HFFc6 (cell line): ENCODE data around the gene PLXNB1. TPM values are rescaled to one million over a fixed set of nuclear protein-coding genes. Genes with fewer than 3 reads are reported as not detected.

Source experiments
- DNase-seq: peaks from one replicate; pipeline ENCODE4 v3.0.0-alpha.2; 2018
- H3K27ac Mint-ChIP-seq: 2 replicates; pipeline ENCODE4 v1.8.0; 2020; ENCODE audit warnings: mild to moderate bottlenecking, mixed read lengths
- H3K27me3 Mint-ChIP-seq: 2 replicates; pipeline ENCODE4 v1.8.0; 2021; ENCODE audit warnings: mild to moderate bottlenecking, moderate library complexity, mixed read lengths; ENCODE audit not compliant: insufficient read depth
- H3K36me3 Mint-ChIP-seq: 2 replicates; pipeline ENCODE4 v1.8.0; 2021; ENCODE audit warnings: low read depth, mixed read lengths
- H3K4me1 Mint-ChIP-seq: 2 replicates; pipeline ENCODE4 v1.8.0; 2020; ENCODE audit warnings: low read depth, mixed read lengths
- H3K4me3 Mint-ChIP-seq: 2 replicates; pipeline ENCODE4 v1.8.0; 2020; ENCODE audit warnings: mild to moderate bottlenecking, moderate library complexity, mixed read lengths
- H3K9me3 Mint-ChIP-seq: 2 replicates; pipeline ENCODE4 v1.8.0; 2020; ENCODE audit warnings: mild to moderate bottlenecking, mixed read lengths
- total RNA-seq, 6 experiments: library from RNA; stranded (reverse); fragmentation: NEBNext Ultra II Directional; extraction: Animal tissue kit (Norgen Biotek cat#: 25700); gene quantifications; 2 replicates in 1 of 6; 3 replicates in 5 of 6; pipeline ENCODE4 v1.2.3, GENCODE V29; 2021
- TF ChIP-seq, protein P1 (sequence below): fragments of 200-600 bp; sonication (generic); IDR thresholded peaks from 2 replicates; pipeline ENCODE4 v1.5.0; 2021; ENCODE audit warnings: antibody characterized with exemption, mild to moderate bottlenecking

PLXNB1 gene
- total RNA-seq, 6 experiments from 2014 or later, result 11.1 to 15.5 (median 12.8) TPM

DNA sequence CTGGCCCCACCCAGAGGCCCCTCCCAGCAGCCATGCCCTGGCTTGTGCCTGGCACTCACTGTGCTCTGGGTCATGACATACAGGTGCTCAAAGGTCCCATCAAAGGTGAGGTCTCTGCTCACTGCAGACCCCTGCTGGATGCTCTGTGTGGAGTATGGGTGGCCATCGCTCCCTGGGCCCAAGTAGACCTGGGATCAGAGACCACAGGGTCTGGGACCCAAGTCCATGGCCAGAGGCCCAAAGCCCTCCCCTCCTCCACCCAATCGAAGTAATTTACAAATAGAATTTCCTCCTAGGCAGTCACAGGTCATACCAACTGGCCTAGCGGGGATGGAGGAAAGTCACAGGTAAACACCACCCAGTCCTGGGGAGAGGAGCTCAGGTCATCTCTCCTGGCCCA lies 7.6 kb downstream of the PLXNB1 start:
- H3K27ac Mint-ChIP-seq, result no peak overlapping the region
- peaks cover 12% of the 10 kb centered on the region; the same call in 1 of the 2 replicates for H3K4me1 Mint-ChIP-seq
- H3K27me3 Mint-ChIP-seq, result peaks cover 8% of the 10 kb centered on the region
- H3K9me3 Mint-ChIP-seq, result no peaks in the 10 kb centered on the region
- TF ChIP-seq, protein P1, sequence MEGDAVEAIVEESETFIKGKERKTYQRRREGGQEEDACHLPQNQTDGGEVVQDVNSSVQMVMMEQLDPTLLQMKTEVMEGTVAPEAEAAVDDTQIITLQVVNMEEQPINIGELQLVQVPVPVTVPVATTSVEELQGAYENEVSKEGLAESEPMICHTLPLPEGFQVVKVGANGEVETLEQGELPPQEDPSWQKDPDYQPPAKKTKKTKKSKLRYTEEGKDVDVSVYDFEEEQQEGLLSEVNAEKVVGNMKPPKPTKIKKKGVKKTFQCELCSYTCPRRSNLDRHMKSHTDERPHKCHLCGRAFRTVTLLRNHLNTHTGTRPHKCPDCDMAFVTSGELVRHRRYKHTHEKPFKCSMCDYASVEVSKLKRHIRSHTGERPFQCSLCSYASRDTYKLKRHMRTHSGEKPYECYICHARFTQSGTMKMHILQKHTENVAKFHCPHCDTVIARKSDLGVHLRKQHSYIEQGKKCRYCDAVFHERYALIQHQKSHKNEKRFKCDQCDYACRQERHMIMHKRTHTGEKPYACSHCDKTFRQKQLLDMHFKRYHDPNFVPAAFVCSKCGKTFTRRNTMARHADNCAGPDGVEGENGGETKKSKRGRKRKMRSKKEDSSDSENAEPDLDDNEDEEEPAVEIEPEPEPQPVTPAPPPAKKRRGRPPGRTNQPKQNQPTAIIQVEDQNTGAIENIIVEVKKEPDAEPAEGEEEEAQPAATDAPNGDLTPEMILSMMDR, result no peak; the same call in 1 of the 2 replicates
- no peak for DNase-seq
- no peaks in the 10 kb centered on the region for H3K36me3 Mint-ChIP-seq
- no peak overlapping the region for H3K4me3 Mint-ChIP-seq

DNA sequence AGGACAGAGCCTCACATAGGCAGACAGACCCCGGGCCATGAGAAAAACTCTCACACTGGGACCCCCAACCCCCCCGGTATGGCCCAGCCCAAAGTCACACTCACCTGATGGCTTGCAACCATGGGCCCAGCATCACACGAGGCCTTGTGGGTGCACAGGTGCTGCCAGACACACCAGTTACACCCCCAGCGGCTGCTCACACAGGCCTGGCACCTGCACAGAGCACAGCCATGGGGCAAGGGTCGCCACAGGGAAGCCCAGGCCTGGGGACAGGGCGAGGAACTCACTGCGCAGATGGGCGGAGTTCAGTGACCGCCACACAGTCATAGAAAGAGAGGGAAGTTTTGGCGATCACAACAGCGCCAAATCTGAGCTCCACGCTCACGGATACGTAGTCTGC lies 9.3 kb downstream of the PLXNB1 start:
- Mint-ChIP-seq H3K27ac (peak overlapping the region; percentile 16; the same call in 1 of the 2 replicates), H3K27me3 (peaks cover 8% of the 10 kb centered on the region), H3K9me3 (no peaks in the 10 kb centered on the region), H3K4me3 (no peak overlapping the region), H3K4me1 (0 out of 2 replicates have a peak, but pooled peaks cover 6% of the 10 kb centered on the region), H3K36me3 (no peaks in the 10 kb centered on the region)
- DNase-seq, result no peak
- TF ChIP-seq, protein P1, result no peak

DNA sequence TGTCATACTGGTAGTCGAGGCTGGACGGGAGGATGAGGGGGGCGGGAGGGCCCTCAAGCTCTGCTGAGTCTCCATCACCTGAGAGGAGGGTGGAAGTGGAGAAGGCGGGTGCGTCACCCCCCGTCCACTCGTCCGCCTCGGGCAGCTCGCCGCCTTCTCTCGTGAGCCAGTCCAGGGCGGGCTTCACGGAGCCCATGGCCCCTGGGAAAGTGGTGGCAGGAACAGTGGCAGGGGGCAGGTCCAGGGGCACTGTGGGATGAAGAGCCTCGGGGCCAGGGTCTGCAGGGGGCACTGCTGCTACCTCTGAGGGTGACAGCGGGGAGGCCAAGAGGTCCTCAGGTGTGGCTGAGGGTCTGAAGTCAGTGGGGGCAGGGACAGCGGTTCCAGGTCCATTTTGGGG lies 10.3 kb downstream of the PLXNB1 start:
- no peaks in the 10 kb centered on the region for H3K36me3 Mint-ChIP-seq
- TF ChIP-seq, protein P1, result no peak
- H3K27ac Mint-ChIP-seq, result no peak overlapping the region
- 0 out of 2 replicates have a peak, but pooled peaks cover under 1% of the 10 kb centered on the region for H3K4me1 Mint-ChIP-seq
- no peak for DNase-seq
- no peaks in the 10 kb centered on the region for H3K9me3 Mint-ChIP-seq
- H3K27me3 Mint-ChIP-seq, result peaks cover 8% of the 10 kb centered on the region
- no peak overlapping the region for H3K4me3 Mint-ChIP-seq

DNA sequence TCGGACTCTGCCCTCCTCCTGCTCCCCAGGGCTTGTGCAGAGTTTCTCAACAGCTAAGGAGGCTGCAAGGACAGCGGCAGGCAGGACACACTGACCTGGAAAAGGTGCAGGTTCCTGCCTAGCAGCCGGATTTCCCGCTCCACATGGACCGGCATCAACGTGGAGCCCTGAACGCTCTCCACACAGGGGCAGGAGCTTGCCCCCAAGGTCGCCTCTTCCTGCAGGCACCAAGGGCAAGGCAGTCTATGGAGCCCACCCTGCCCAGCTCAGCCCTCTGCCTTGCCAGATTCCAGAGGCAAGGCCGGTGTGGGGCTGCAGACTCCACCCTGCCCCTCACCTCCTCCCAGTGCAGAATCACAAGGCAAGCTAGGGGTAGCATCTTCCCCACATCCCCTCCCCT lies 10.7 kb downstream of the PLXNB1 start:
- Mint-ChIP-seq H3K9me3 (no peaks in the 10 kb centered on the region), H3K27me3 (peaks cover 8% of the 10 kb centered on the region), H3K36me3 (no peaks in the 10 kb centered on the region), H3K27ac (no peak overlapping the region), H3K4me1 (no peaks in the 10 kb centered on the region), H3K4me3 (no peak overlapping the region)
- TF ChIP-seq, protein P1, result no peak
- DNase-seq, result no peak

DNA sequence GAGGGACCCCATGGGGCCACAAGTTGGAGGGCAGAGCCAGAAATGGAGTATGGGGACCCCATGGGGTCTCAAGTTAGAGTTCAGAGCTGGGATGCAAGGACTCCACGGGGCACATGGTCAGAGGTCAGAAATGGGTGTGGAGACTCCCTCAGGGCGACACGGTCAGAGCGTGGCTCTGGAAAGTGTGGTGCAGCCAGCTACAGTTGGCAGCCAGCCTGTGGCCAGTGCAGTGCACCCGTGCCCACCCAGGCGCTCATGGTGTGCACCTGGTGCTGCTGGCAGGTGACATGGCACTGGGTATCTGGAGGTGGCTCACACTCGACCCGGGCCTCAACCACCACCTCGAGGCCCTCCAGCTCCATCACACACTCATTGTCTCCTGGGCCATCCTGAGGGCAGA lies 11.2 kb downstream of the PLXNB1 start:
- peaks cover 8% of the 10 kb centered on the region for H3K27me3 Mint-ChIP-seq
- no peak overlapping the region for H3K27ac Mint-ChIP-seq
- no peaks in the 10 kb centered on the region for H3K36me3 Mint-ChIP-seq
- no peak for DNase-seq
- no peak overlapping the region for H3K4me3 Mint-ChIP-seq
- TF ChIP-seq, protein P1, result no peak
- H3K9me3 Mint-ChIP-seq, result no peaks in the 10 kb centered on the region
- H3K4me1 Mint-ChIP-seq, result no peaks in the 10 kb centered on the region

DNA sequence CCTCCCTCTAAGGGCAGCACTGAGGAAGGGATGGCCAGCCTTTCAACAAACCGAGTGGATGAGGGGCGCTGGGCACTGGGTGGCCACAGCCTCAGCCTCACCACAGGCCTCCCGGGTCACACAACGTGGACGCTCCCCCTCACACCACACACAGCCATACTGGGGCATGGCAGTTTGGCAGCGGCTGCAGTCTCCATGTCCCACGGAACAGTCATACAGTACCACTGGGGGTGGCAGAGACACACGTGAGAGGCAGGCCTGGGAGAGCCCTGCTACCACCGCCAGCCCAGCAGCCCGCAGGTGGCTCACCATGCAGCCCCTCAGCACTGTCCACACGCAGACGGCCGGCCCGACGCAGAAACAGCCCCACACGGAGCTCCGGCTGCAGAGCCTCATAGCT lies 11.7 kb downstream of the PLXNB1 start:
- no peak overlapping the region for H3K27ac Mint-ChIP-seq
- no peaks in the 10 kb centered on the region for H3K4me1 Mint-ChIP-seq
- H3K36me3 Mint-ChIP-seq, result no peaks in the 10 kb centered on the region
- no peak for DNase-seq
- no peak overlapping the region for H3K4me3 Mint-ChIP-seq
- H3K27me3 Mint-ChIP-seq, result peaks cover 8% of the 10 kb centered on the region
- H3K9me3 Mint-ChIP-seq, result no peaks in the 10 kb centered on the region
- TF ChIP-seq, protein P1, result no peak
